H1 (cell line): ENCODE results near the gene MMS22L. TPM values are rescaled to one million over a fixed set of nuclear protein-coding genes. Genes with fewer than 3 reads are reported as not detected.

Source experiments
- CTCF ChIA-PET: fragments of 300-600 bp; sonication (Branson Sonifier 250); formaldehyde crosslinking; loops from one replicate; lab custom pipeline; 2021; ENCODE audit not compliant: partially characterized antibody; lab: Charles Lee
- POLR2A ChIA-PET: fragments of 300-600 bp; sonication (Branson Sonifier 250); formaldehyde crosslinking; loops from one replicate; lab custom pipeline; 2021; ENCODE audit warnings: inconsistent platforms; ENCODE audit not compliant: partially characterized antibody; lab: Charles Lee
- DNase-seq, 2 experiments: peaks; one replicate each; pipeline versions ENCODE4 v3.0.0 to v3.0.0-alpha.2; 2010 to 2022; ENCODE audit warnings: low spot score in 2 of 2, low read depth in 1 of 2, mixed read lengths in 1 of 2
- FAIRE-seq: peaks from 2 replicates; lab custom pipeline; 2011; peaks lifted over from hg19 to GRCh38; lab: Jason Lieb, UNC
- H2AFZ ChIP-seq: 2 replicates; pipeline ENCODE4 v1.8.1; 2012; ENCODE audit warnings: low read length, inconsistent platforms
- H2AK5ac ChIP-seq: 2 replicates; pipeline ENCODE4 v1.6.1; 2013; ENCODE audit warnings: low read depth, low read length
- H2BK120ac ChIP-seq: replicated peaks from 2 replicates; pipeline ENCODE3; 2013; ENCODE audit warnings: low read depth, low read length, inconsistent platforms
- H2BK12ac ChIP-seq: 2 replicates; pipeline ENCODE4 v1.6.1; 2013; ENCODE audit warnings: low read depth, low read length
- H2BK15ac ChIP-seq: 2 replicates; pipeline ENCODE4 v1.6.1; 2013; ENCODE audit warnings: low read length
- H2BK20ac ChIP-seq: 2 replicates; pipeline ENCODE4 v1.6.1; 2013; ENCODE audit warnings: low read length
- H2BK5ac ChIP-seq: 2 replicates; pipeline ENCODE4 v1.6.1; 2013; ENCODE audit warnings: low read depth, low read length
- H3K14ac ChIP-seq: 2 replicates; pipeline ENCODE4 v1.6.1; 2013; ENCODE audit warnings: inconsistent platforms; ENCODE audit not compliant: insufficient read length
- H3K18ac ChIP-seq: 2 replicates; pipeline ENCODE4 v1.6.1; 2013; ENCODE audit warnings: low read length; ENCODE audit errors: extremely low read depth
- H3K23ac ChIP-seq: 2 replicates; pipeline ENCODE4 v1.6.1; 2013; ENCODE audit warnings: inconsistent platforms; ENCODE audit not compliant: insufficient read length
- H3K23me2 ChIP-seq: 2 replicates; pipeline ENCODE4 v1.6.1; 2013; ENCODE audit warnings: low read depth, low read length
- H3K27ac ChIP-seq: 2 replicates; pipeline ENCODE4 v1.6.1; 2011; ENCODE audit warnings: low read depth, low read length, inconsistent platforms
- H3K27me3 ChIP-seq, 4 experiments: replicated peaks in 1 of 4; 1 replicate in 1 of 4; 2 replicates in 3 of 4; pipeline versions ENCODE4 v1.6.1 to v1.8.1; 2011 to 2013; ENCODE audit warnings: low read length in 3 of 4, mild to moderate bottlenecking in 3 of 4, inconsistent platforms in 2 of 4, mixed read lengths in 2 of 4, moderate library complexity in 1 of 4; ENCODE audit not compliant: control insufficient read depth in 3 of 4, insufficient read depth in 3 of 4; ENCODE audit errors: extremely low read depth in 1 of 4
- H3K36me3 ChIP-seq, 4 experiments: 2 replicates each; pipeline versions ENCODE4 v1.6.1 to v1.8.1; 2011 to 2013; ENCODE audit warnings: mild to moderate bottlenecking in 4 of 4, low read length in 3 of 4, moderate library complexity in 2 of 4, control low read depth in 1 of 4, inconsistent platforms in 1 of 4; ENCODE audit not compliant: insufficient read depth in 4 of 4, control insufficient read depth in 2 of 4
- H3K4ac ChIP-seq: replicated peaks from 2 replicates; pipeline ENCODE3; 2013; ENCODE audit warnings: low read length, low read depth, mixed read lengths, inconsistent platforms; ENCODE audit not compliant: insufficient read length
- H3K4me1 ChIP-seq, 4 experiments: replicated peaks in 1 of 4; 1 replicate in 1 of 4; 2 replicates in 3 of 4; pipeline versions ENCODE4 v1.6.1 to v1.8.1; 2011 to 2013; ENCODE audit warnings: low read length in 3 of 4, inconsistent platforms in 2 of 4, mixed read lengths in 1 of 4; ENCODE audit not compliant: insufficient read depth in 4 of 4, control insufficient read depth in 3 of 4
- H3K4me2 ChIP-seq, 2 experiments: 2 replicates each; pipeline versions ENCODE4 v1.6.1 to v1.8.1; 2011 to 2013; ENCODE audit warnings: low read depth in 2 of 2, low read length in 2 of 2, control low read depth in 1 of 2, inconsistent platforms in 1 of 2, mild to moderate bottlenecking in 1 of 2; ENCODE audit not compliant: insufficient read depth in 1 of 2
- H3K4me3 ChIP-seq, 4 experiments: fragments of 200-600, 300-600 bp in 1 of 4; sonication (generic), shearing (Covaris generic), sonication (Bioruptor Twin) in 1 of 4; 2 replicates each; pipeline versions ENCODE4 v1.5.1 to v1.8.1; 2011 to 2016; ENCODE audit warnings: low read length in 4 of 4, low read depth in 3 of 4, control low read depth in 2 of 4, inconsistent platforms in 2 of 4, mild to moderate bottlenecking in 2 of 4, mixed read lengths in 1 of 4, moderate library complexity in 1 of 4; ENCODE audit not compliant: insufficient read depth in 2 of 4; ENCODE audit errors: extremely low read depth in 1 of 4
- H3K56ac ChIP-seq: replicated peaks from 2 replicates; pipeline ENCODE3; 2013; ENCODE audit warnings: low read depth, mild to moderate bottlenecking, mixed read lengths, low read length, inconsistent platforms; ENCODE audit not compliant: insufficient read length
- H3K79me1 ChIP-seq: 2 replicates; pipeline ENCODE4 v1.6.1; 2013; ENCODE audit warnings: low read depth, low read length, control low read depth
- H3K79me2 ChIP-seq, 2 experiments: 2 replicates each; pipeline versions ENCODE4 v1.6.1 to v1.8.1; 2012 to 2013; ENCODE audit warnings: low read length in 2 of 2, mild to moderate bottlenecking in 2 of 2, inconsistent platforms in 1 of 2; ENCODE audit not compliant: insufficient read depth in 2 of 2, control insufficient read depth in 1 of 2
- H3K9ac ChIP-seq, 4 experiments: replicated peaks in 1 of 4; 1 replicate in 1 of 4; 2 replicates in 3 of 4; pipeline versions ENCODE4 v1.6.1 to v1.8.1; 2011 to 2013; ENCODE audit warnings: low read depth in 3 of 4, low read length in 3 of 4, control low read depth in 2 of 4, mild to moderate bottlenecking in 2 of 4, moderate library complexity in 2 of 4, inconsistent platforms in 1 of 4; ENCODE audit errors: extremely low read depth in 1 of 4
- H3K9me3 ChIP-seq, 2 experiments: 2 replicates each; pipeline versions ENCODE4 v1.6.1 to v1.8.1; 2012 to 2013; ENCODE audit warnings: mild to moderate bottlenecking in 2 of 2, moderate library complexity in 2 of 2, control low read depth in 1 of 2, inconsistent platforms in 1 of 2, low read depth in 1 of 2, low read length in 1 of 2, mixed read lengths in 1 of 2; ENCODE audit not compliant: insufficient read depth in 2 of 2
- H4K20me1 ChIP-seq, 2 experiments: replicated peaks in 1 of 2; 2 replicates each; pipeline versions ENCODE3 to v1.8.1; 2011 to 2013; ENCODE audit warnings: inconsistent platforms in 2 of 2, low read length in 2 of 2, mild to moderate bottlenecking in 1 of 2; ENCODE audit not compliant: insufficient read depth in 2 of 2, control insufficient read depth in 1 of 2
- H4K5ac ChIP-seq: 2 replicates; pipeline ENCODE4 v1.6.1; 2013; ENCODE audit warnings: low read length, low read depth, mixed read lengths, inconsistent platforms; ENCODE audit not compliant: insufficient read length
- H4K8ac ChIP-seq: 2 replicates; pipeline ENCODE4 v1.8.0; 2013; ENCODE audit warnings: mild to moderate bottlenecking, moderate library complexity, low read length, inconsistent platforms; ENCODE audit not compliant: insufficient read depth; ENCODE audit errors: extremely low read depth
- H4K91ac ChIP-seq: replicated peaks from 2 replicates; pipeline ENCODE3; 2013; ENCODE audit warnings: low read length, mixed read lengths, inconsistent platforms; ENCODE audit not compliant: insufficient read length
- BCL11A ChIP-seq, 2 experiments: IDR thresholded peaks; one replicate each; pipeline ENCODE4 v1.6.1; 2011; ENCODE audit warnings: low read depth in 2 of 2, low read length in 2 of 2, mild to moderate bottlenecking in 2 of 2
- CBX8 ChIP-seq: fragments of 300-800, 300-1000 bp; sonication (generic); IDR thresholded peaks from 2 replicates; pipeline ENCODE4 v1.7.1; 2016; ENCODE audit warnings: low read depth, low read length, borderline replicate concordance
- FOSL1 ChIP-seq: IDR thresholded peaks from 2 replicates; pipeline ENCODE4 v1.6.1; 2011; ENCODE audit warnings: mild to moderate bottlenecking, low read depth, low read length, moderate library complexity; ENCODE audit not compliant: insufficient read depth
- HDAC2 ChIP-seq, 2 experiments: fragments of 300-600 bp in 1 of 2; sonication (generic) in 1 of 2; IDR thresholded peaks; 2 replicates each; pipeline ENCODE4 v1.6.1; 2011 to 2012; ENCODE audit warnings: low read depth in 2 of 2, low read length in 2 of 2, mild to moderate bottlenecking in 2 of 2, moderate library complexity in 2 of 2, borderline replicate concordance in 1 of 2, inconsistent platforms in 1 of 2
- KDM4A ChIP-seq: IDR thresholded peaks from one replicate; pipeline ENCODE4 v1.7.1; 2012; ENCODE audit warnings: low read depth, mild to moderate bottlenecking, moderate library complexity, low read length, inconsistent platforms; ENCODE audit not compliant: severe bottlenecking
- NRF1 ChIP-seq: IDR thresholded peaks from 2 replicates; pipeline ENCODE4 v1.6.1; 2011; ENCODE audit warnings: mild to moderate bottlenecking, low read depth, low read length, improper control_type of control experiment
- SIX5 ChIP-seq: IDR thresholded peaks from 2 replicates; pipeline ENCODE4 v1.6.1; 2011; ENCODE audit warnings: mild to moderate bottlenecking, low read depth, low read length
- SP1 ChIP-seq: IDR thresholded peaks from 2 replicates; pipeline ENCODE4 v1.6.1; 2011; ENCODE audit warnings: low read depth, low read length
- SUZ12 ChIP-seq: fragments of 200-600 bp; sonication (generic); IDR thresholded peaks from 2 replicates; pipeline ENCODE4 v1.6.1; 2012; ENCODE audit warnings: mild to moderate bottlenecking, inconsistent platforms, low read length, moderate library complexity, mixed read lengths
- TAF7 ChIP-seq: optimal IDR thresholded peaks from 2 replicates; pipeline ENCODE3; 2011; ENCODE audit warnings: low read depth, mild to moderate bottlenecking, inconsistent platforms, low read length, moderate library complexity, borderline replicate concordance
- TCF12 ChIP-seq: IDR thresholded peaks from 2 replicates; pipeline ENCODE4 v1.6.1; 2011; ENCODE audit warnings: low read depth, mild to moderate bottlenecking, low read length
- WGBS, 2 experiments: shearing (Covaris generic) in 1 of 2; methylation state at CpG; one replicate each; pipeline versions ENCODE4 v1.1.6 to v1.1.7; 2013 to 2015; ENCODE audit warnings: low lambda C conversion rate in 2 of 2, mixed read lengths in 2 of 2, inconsistent platforms in 1 of 2, low coverage in 1 of 2, missing lambda C conversion rate in 1 of 2; ENCODE audit not compliant: insufficient replicate concordance in 2 of 2, insufficient coverage in 1 of 2, insufficient read length in 1 of 2; ENCODE audit errors: extremely low coverage in 1 of 2, missing lambda C conversion rate in 1 of 2; 5-methylcytosine and 5-hydroxymethylcytosine counted together
- polyA plus RNA-seq, 7 experiments: library from polyadenylated mRNA; depleted of rRNA in 3 of 7; stranded (reverse) in 5 of 7; unstranded in 2 of 7; fragments of >200 nt in 5 of 7; fragments of 200-250 nt in 2 of 7; gene quantifications; 1 replicate in 5 of 7; 2 replicates in 1 of 7; 4 replicates in 1 of 7; pipeline versions ENCODE4 v1.2.1 to v1.2.3, GENCODE V29; 2011 to 2013; ENCODE audit warnings: missing spikeins in 2 of 7, mixed read lengths in 2 of 7
- total RNA-seq: library from RNA; stranded (reverse); fragmentation: NEBNext Ultra II Directional; extraction: Animal tissue kit (Norgen Biotek cat#: 25700); gene quantifications from 2 replicates; pipeline ENCODE4 v1.2.1, GENCODE V29; 2021

The MMS22L gene
- total and polyA plus RNA-seq, 2 of the 8 experiments (the other 6 are each of a cell fraction or from before 2014, with no cell fraction given): 11.1 to 32.6 TPM

GRCh38 chr6:97094376-97094775 lies 188.6 kb downstream of the MMS22L start:
- Histone ChIP-seq H3K36me3 (no peaks in the 10 kb centered on the region), H3K4me3 (no peak overlapping the region), H3K18ac (no peak overlapping the region), H2AK5ac (no peak overlapping the region), H2BK15ac (no peak overlapping the region), H2AFZ (no peak overlapping the region), H2BK20ac (no peak overlapping the region), H4K5ac (no peak overlapping the region), H3K23me2 (no peaks in the 10 kb centered on the region), H3K23ac (no peak overlapping the region), H3K27me3 (no peaks in the 10 kb centered on the region), H3K27ac (no peak overlapping the region), H2BK120ac (no peak overlapping the region), H3K9ac (no peak overlapping the region), H4K8ac (no peak overlapping the region), H3K4ac (no peak overlapping the region), H3K4me2 (no peak overlapping the region), H3K79me2 (no peaks in the 10 kb centered on the region), H2BK12ac (no peak overlapping the region), H3K56ac (no peak overlapping the region), H3K9me3 (no peaks in the 10 kb centered on the region), H3K4me1 (no peaks in the 10 kb centered on the region), H3K14ac (no peak overlapping the region), H4K20me1 (no peaks in the 10 kb centered on the region), H3K79me1 (no peaks in the 10 kb centered on the region), H4K91ac (no peak overlapping the region), H2BK5ac (no peak overlapping the region)
- ChIA-PET CTCF (no interaction called here), POLR2A (no interaction called here)
- no peak for FAIRE-seq
- DNase-seq: no peak
- 88% methylated on average over 2 of the region's 2 CpGs; no CpG with 5 or more reads in 1 of the 2 experiments for WGBS, 2 experiments
- TF ChIP-seq SP1 (no peak), SUZ12 (no peak), BCL11A (IDR thresholded peaks at IDR 0.05; ENCODE audit: low read depth in 2 of 2, low read length in 2 of 2) (no peak), SIX5 (no peak), NRF1 (no peak), TAF7 (no peak), CBX8 (no peak), TCF12 (no peak), FOSL1 (no peak), KDM4A (no peak), HDAC2 (IDR thresholded peaks at IDR 0.05; ENCODE audit: borderline replicate concordance in 1 of 2, low read depth in 2 of 2, low read length in 2 of 2) (no peak)
